SJSA1 (cell line): Measurements from ENCODE around the gene PALMD. TPM values are rescaled to one million over a fixed set of nuclear protein-coding genes. Genes with fewer than 3 reads are reported as not detected.

Experiments
- DNase-seq, 2 experiments: peaks; one replicate each; pipeline ENCODE4 v3.0.0-alpha.2; 2015 to 2020; ENCODE audit warnings: low spot score in 2 of 2, low read depth in 1 of 2
- H3K27ac ChIP-seq: fragments of 250-450 bp; sonication (Bioruptor Pico); 2 replicates; pipeline ENCODE4 v1.5.1; 2020; ENCODE audit warnings: mild to moderate bottlenecking, moderate library complexity
- H3K27me3 ChIP-seq: fragments of 250-450 bp; sonication (Bioruptor Pico); replicated peaks from 2 replicates; pipeline ENCODE4 v1.5.1; 2020; ENCODE audit warnings: mild to moderate bottlenecking, moderate library complexity
- H3K36me3 ChIP-seq: fragments of 250-450 bp; sonication (Bioruptor Pico); 2 replicates; pipeline ENCODE4 v1.5.1; 2020; ENCODE audit warnings: mild to moderate bottlenecking
- H3K4me1 ChIP-seq: fragments of 250-450 bp; sonication (Bioruptor Pico); replicated peaks from 2 replicates; pipeline ENCODE4 v1.6.1; 2021; ENCODE audit warnings: mild to moderate bottlenecking
- H3K4me3 ChIP-seq: fragments of 250-450 bp; sonication (Bioruptor Pico); 2 replicates; pipeline ENCODE4 v1.5.1; 2020; ENCODE audit warnings: mild to moderate bottlenecking
- H3K9me3 ChIP-seq: fragments of 250-450 bp; sonication (Bioruptor Pico); replicated peaks from 2 replicates; pipeline ENCODE4 v1.5.1; 2020; ENCODE audit warnings: mild to moderate bottlenecking
- total RNA-seq: library from RNA; depleted of rRNA; stranded (reverse); fragments of >200 nt; shearing (Covaris generic); gene quantifications from 2 replicates; pipeline ENCODE4 v1.2.3, GENCODE V29; 2014

Gene PALMD
- total RNA-seq, 1 experiment from 2014 or later: 9.9 TPM

GRCh38 chr1:99641558-99641957, 4.4 kb upstream of the PALMD start:
- Histone ChIP-seq H3K27me3 (no peaks in the 10 kb centered on the region), H3K36me3 (no peaks in the 10 kb centered on the region), H3K9me3 (no peaks in the 10 kb centered on the region), H3K4me1 (peaks cover 15% of the 10 kb centered on the region), H3K4me3 (no peak overlapping the region), H3K27ac (no peak overlapping the region)
- DNase-seq: no peak

- Histone ChIP-seq H3K36me3 (no peaks in the 10 kb centered on the region), H3K27ac (no peak overlapping the region), H3K4me3 (no peak overlapping the region), H3K4me1 (peaks cover 15% of the 10 kb centered on the region), H3K9me3 (no peaks in the 10 kb centered on the region), H3K27me3 (no peaks in the 10 kb centered on the region)
- DNase-seq: no peak
Measured at GRCh38 chr1:99642053-99642452, 3.9 kb upstream of the PALMD start.

GRCh38 chr1:99643021-99643779, 2.7 kb upstream of the PALMD start:
- H3K9me3 ChIP-seq: no peaks in the 10 kb centered on the region
- peaks cover 24% of the 10 kb centered on the region for H3K4me1 ChIP-seq
- DNase-seq: no peak
- H3K36me3 ChIP-seq: no peaks in the 10 kb centered on the region
- no peaks in the 10 kb centered on the region for H3K27me3 ChIP-seq
- no peak overlapping the region for H3K4me3 ChIP-seq
- no peak overlapping the region for H3K27ac ChIP-seq

GRCh38 chr1:99644279-99645004, 1.5 kb upstream of the PALMD start:
- Histone ChIP-seq H3K27me3 (no peaks in the 10 kb centered on the region), H3K9me3 (no peaks in the 10 kb centered on the region), H3K27ac (no peak overlapping the region), H3K36me3 (no peaks in the 10 kb centered on the region), H3K4me3 (no peak overlapping the region), H3K4me1 (peaks cover 24% of the 10 kb centered on the region)
- DNase-seq: no peak

- Histone ChIP-seq H3K9me3 (no peaks in the 10 kb centered on the region), H3K27ac (no peak overlapping the region), H3K4me3 (no peak overlapping the region), H3K36me3 (no peaks in the 10 kb centered on the region), H3K4me1 (peaks cover 24% of the 10 kb centered on the region), H3K27me3 (no peaks in the 10 kb centered on the region)
- peak in 1 of 2 experiments; percentile 20 for DNase-seq
Measured at GRCh38 chr1:99645203-99645602, 710 bp upstream of the PALMD start.

- Histone ChIP-seq H3K4me1 (peaks cover 41% of the 10 kb centered on the region), H3K36me3 (no peaks in the 10 kb centered on the region), H3K9me3 (no peaks in the 10 kb centered on the region), H3K27ac (peak overlapping the region; percentile 31), H3K27me3 (no peaks in the 10 kb centered on the region), H3K4me3 (peak overlapping the region; percentile 37)
- peak in 1 of 2 experiments; percentile 19 for DNase-seq
Measured at GRCh38 chr1:99646868-99647267, 955 bp downstream of the PALMD start.

GRCh38 chr1:99647490-99647889, 1.6 kb downstream of the PALMD start:
- H3K36me3 ChIP-seq: no peaks in the 10 kb centered on the region
- H3K9me3 ChIP-seq: no peaks in the 10 kb centered on the region
- H3K4me1 ChIP-seq: peaks cover 47% of the 10 kb centered on the region
- DNase-seq: peak in 1 of 2 experiments; percentile 34
- no peaks in the 10 kb centered on the region for H3K27me3 ChIP-seq
- H3K4me3 ChIP-seq: peak overlapping the region; percentile 37
- H3K27ac ChIP-seq: no peak overlapping the region

- Histone ChIP-seq H3K4me3 (no peak overlapping the region), H3K4me1 (peaks cover 53% of the 10 kb centered on the region), H3K9me3 (no peaks in the 10 kb centered on the region), H3K27ac (no peak overlapping the region), H3K36me3 (no peaks in the 10 kb centered on the region), H3K27me3 (no peaks in the 10 kb centered on the region)
- DNase-seq: no peak
Measured at GRCh38 chr1:99648107-99648506, 2.2 kb downstream of the PALMD start.

GRCh38 chr1:99650030-99650429, 4.1 kb downstream of the PALMD start:
- no peaks in the 10 kb centered on the region for H3K9me3 ChIP-seq
- DNase-seq: no peak
- H3K4me3 ChIP-seq: no peak overlapping the region
- H3K27ac ChIP-seq: no peak overlapping the region
- peaks cover 57% of the 10 kb centered on the region for H3K4me1 ChIP-seq
- no peaks in the 10 kb centered on the region for H3K36me3 ChIP-seq
- no peaks in the 10 kb centered on the region for H3K27me3 ChIP-seq

GRCh38 chr1:99650773-99651437, 5.0 kb downstream of the PALMD start:
- Histone ChIP-seq H3K27ac (peak overlapping the region; percentile 2), H3K36me3 (no peaks in the 10 kb centered on the region), H3K27me3 (no peaks in the 10 kb centered on the region), H3K4me3 (no peak overlapping the region), H3K4me1 (peaks cover 50% of the 10 kb centered on the region), H3K9me3 (no peaks in the 10 kb centered on the region)
- peak in 1 of 2 experiments; percentile 44 for DNase-seq

- Histone ChIP-seq H3K4me1 (peaks cover 52% of the 10 kb centered on the region), H3K9me3 (no peaks in the 10 kb centered on the region), H3K36me3 (no peaks in the 10 kb centered on the region), H3K27me3 (no peaks in the 10 kb centered on the region), H3K4me3 (no peak overlapping the region), H3K27ac (peak overlapping the region; percentile 56)
- peak in 1 of 2 experiments; percentile 48 for DNase-seq
Measured at GRCh38 chr1:99652881-99653281, 7.0 kb downstream of the PALMD start.

GRCh38 chr1:99655376-99655775, 9.5 kb downstream of the PALMD start:
- Histone ChIP-seq H3K4me3 (no peak overlapping the region), H3K27ac (no peak overlapping the region), H3K27me3 (no peaks in the 10 kb centered on the region), H3K4me1 (peaks cover 48% of the 10 kb centered on the region), H3K9me3 (no peaks in the 10 kb centered on the region), H3K36me3 (no peaks in the 10 kb centered on the region)
- DNase-seq: no peak

GRCh38 chr1:99656701-99657100, 10.8 kb downstream of the PALMD start:
- DNase-seq: no peak
- Histone ChIP-seq H3K4me1 (peaks cover 34% of the 10 kb centered on the region), H3K27ac (no peak overlapping the region), H3K36me3 (no peaks in the 10 kb centered on the region), H3K27me3 (no peaks in the 10 kb centered on the region), H3K9me3 (no peaks in the 10 kb centered on the region), H3K4me3 (no peak overlapping the region)
